GM12872 (cell line): ENCODE data around the gene SNN.

Experiments
- CTCF ChIP-seq: IDR thresholded peaks from 3 replicates; pipeline ENCODE4 v1.5.1; 2011; ENCODE audit warnings: low read depth, mild to moderate bottlenecking, low read length, moderate library complexity; ENCODE audit not compliant: insufficient read depth

The SNN gene

GRCh38 chr16:11662582-11662981, 5.7 kb upstream of the SNN start:
- no peak for TF ChIP-seq CTCF

- TF ChIP-seq CTCF, result no peak
These were observed 3.2 kb upstream of the SNN start for GRCh38 chr16:11665071-11665491.

- TF ChIP-seq CTCF, result no peak
These were observed 1.9 kb upstream of the SNN start for GRCh38 chr16:11666103-11667055.

GRCh38 chr16:11667221-11667823, 933 bp upstream of the SNN start:
- no peak for TF ChIP-seq CTCF

- no peak for TF ChIP-seq CTCF
These were observed 546 bp downstream of the SNN start for GRCh38 chr16:11668623-11669379.

- no peak for TF ChIP-seq CTCF
These were observed 1.3 kb downstream of the SNN start for GRCh38 chr16:11669380-11670146.
